ENCODE measurements around the gene SEC14L1.
"Not testable (repeated sequence)": the region's sequence is repeated elsewhere in the genome, so short reads cannot be mapped to it uniquely, and the experiment has no call there.

Gene SEC14L1

DNA sequence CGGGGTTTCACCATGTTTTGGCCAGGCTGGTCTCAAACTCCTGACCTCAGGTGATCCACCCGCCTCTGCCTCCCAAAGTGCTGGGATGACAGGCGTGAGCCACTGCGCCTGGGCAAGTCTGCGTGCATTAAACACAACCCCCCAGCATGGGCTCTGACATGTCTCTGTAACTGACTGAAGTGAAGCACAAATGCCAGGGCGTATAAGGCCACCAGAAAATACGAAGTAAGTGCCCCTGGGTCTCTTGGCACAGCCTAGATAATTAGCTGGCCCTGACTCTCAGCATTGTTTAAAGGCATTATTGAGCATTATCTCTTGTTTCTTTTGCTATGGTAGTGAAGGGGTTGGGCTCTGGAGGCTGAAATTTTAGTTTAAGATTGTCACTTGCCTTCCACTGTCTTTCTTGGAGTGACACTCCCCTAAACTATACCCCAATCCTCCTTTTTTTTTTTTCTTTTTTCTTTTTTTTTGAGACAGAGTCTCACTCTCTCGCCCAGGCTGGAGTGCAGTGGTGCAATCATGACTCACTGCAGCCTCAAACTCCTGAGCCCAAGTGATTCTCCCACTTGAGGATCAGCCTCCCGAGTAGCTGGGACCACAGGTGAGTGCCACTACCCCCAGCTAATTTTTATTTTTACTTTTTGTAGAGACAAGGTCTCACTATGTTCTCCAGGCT is 8.2 kb upstream of the SEC14L1 start:
- Histone ChIP-seq H3K4me1 (ENCODE audit: control insufficient read depth, insufficient read depth, low read length) (no peaks in the 10 kb centered on the region), H3K9me3 (ENCODE audit: control insufficient read depth, insufficient read depth, low read depth, low read length) (no peaks in the 10 kb centered on the region), H3K36me3 (ENCODE audit: control insufficient read depth in 2 of 2, insufficient read depth in 1 of 2, low read length in 2 of 2) (no peaks in the 10 kb centered on the region), H3K27ac (ENCODE audit: extremely low read depth, low read depth, low read length) (no peak overlapping the region), H3K4me3 (ENCODE audit: low read depth, low read length) (no peak overlapping the region)
- TF ChIP-seq SCRT2 (tag by site-specific recombination; IDR thresholded peaks at IDR 0.05) (peak; percentile 72; the same call in 1 of the 2 replicates), WT1 (tag by site-specific recombination; IDR thresholded peaks at IDR 0.05) (no peak), ZNF211 (tag by site-specific recombination; IDR thresholded peaks at IDR 0.05; ENCODE audit: low read depth) (no peak), ZNF654 (tag by site-specific recombination; IDR thresholded peaks at IDR 0.05; ENCODE audit: low read depth) (no peak)
- CTCF ChIA-PET: interaction anchor here (0.6 kb wide), 2 partner anchors 25 to 37 kb away, joined by 3 read pairs; no protein-coding TSS in a partner anchor
- POLR2A ChIA-PET: no interaction called here

GRCh38 chr17:77133087-77133638 is 7.6 kb upstream of the SEC14L1 start:
- peak; percentile 62; the same call in 1 of the 2 replicates for TF ChIP-seq SCRT1 (tag by site-specific recombination; IDR thresholded peaks at IDR 0.05; ENCODE audit: borderline replicate concordance)
- no peak for TF ChIP-seq ZNF843 (tag by site-specific recombination; IDR thresholded peaks at IDR 0.05)
- TF ChIP-seq SCRT2 (tag by site-specific recombination; IDR thresholded peaks at IDR 0.05): peak; percentile 58; the same call in 1 of the 2 replicates
- Histone ChIP-seq H3K9me3 (ENCODE audit: control insufficient read depth, insufficient read depth, low read depth, low read length) (no peaks in the 10 kb centered on the region), H3K4me3 (ENCODE audit: low read depth, low read length) (no peak overlapping the region), H3K36me3 (ENCODE audit: control insufficient read depth in 2 of 2, insufficient read depth in 1 of 2, low read length in 2 of 2) (no peaks in the 10 kb centered on the region), H3K4me1 (ENCODE audit: control insufficient read depth, insufficient read depth, low read length) (no peaks in the 10 kb centered on the region), H3K27ac (ENCODE audit: extremely low read depth, low read depth, low read length) (no peak overlapping the region)
- CTCF ChIA-PET: interaction anchor here (0.6 kb wide), 1 partner anchor 23 kb away, joined by 3 read pairs; no protein-coding TSS in a partner anchor
- POLR2A ChIA-PET: no interaction called here

DNA sequence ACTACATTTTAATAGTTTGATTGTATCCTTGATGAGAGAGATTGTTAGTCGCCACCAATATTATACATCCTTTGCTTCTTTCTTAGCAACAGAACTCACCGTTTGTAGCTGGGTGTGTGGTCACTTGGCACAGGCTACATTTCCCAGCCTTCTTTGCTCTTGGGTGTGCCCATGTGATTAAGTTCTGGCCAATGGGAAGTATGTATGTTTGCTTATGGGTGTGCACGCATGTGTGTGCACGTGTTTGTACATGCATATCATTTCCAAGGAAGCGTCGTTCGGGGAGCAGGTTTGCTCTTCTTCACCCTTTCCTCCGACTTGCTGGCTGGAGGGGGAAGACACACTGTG is 4.4 kb upstream of the SEC14L1 start:
- no peak for TF ChIP-seq BCL11B (tag by site-specific recombination; IDR thresholded peaks at IDR 0.05; ENCODE audit: low read depth)
- peaks cover 3% of the 10 kb centered on the region; the same call in 1 of the 2 replicates for H3K4me1 ChIP-seq (ENCODE audit: control insufficient read depth, insufficient read depth, low read length)
- ChIA-PET CTCF (interaction anchor here (0.7 to 0.9 kb wide), 2 partner anchors 48 to 51 kb away, joined by 3 to 4 read pairs; no protein-coding TSS in a partner anchor), POLR2A (interaction anchor here (0.6 kb wide), 1 partner anchor 135 kb away, joined by 3 read pairs; no protein-coding TSS in a partner anchor)
- no peaks in the 10 kb centered on the region for H3K9me3 ChIP-seq (ENCODE audit: control insufficient read depth, insufficient read depth, low read depth, low read length)
- H3K4me3 ChIP-seq (ENCODE audit: low read depth, low read length): no peak overlapping the region
- no peaks in the 10 kb centered on the region for H3K36me3 ChIP-seq (ENCODE audit: control insufficient read depth in 2 of 2, insufficient read depth in 1 of 2, low read length in 2 of 2)
- no peak overlapping the region for H3K27ac ChIP-seq (ENCODE audit: extremely low read depth, low read depth, low read length)

- POLR2A ChIA-PET: no interaction called here
- Histone ChIP-seq H3K4me1 (ENCODE audit: control insufficient read depth, insufficient read depth, low read length) (peaks cover 3% of the 10 kb centered on the region), H3K36me3 (ENCODE audit: control insufficient read depth in 2 of 2, insufficient read depth in 1 of 2, low read length in 2 of 2) (no peaks in the 10 kb centered on the region), H3K27ac (ENCODE audit: extremely low read depth, low read depth, low read length) (no peak overlapping the region), H3K4me3 (ENCODE audit: low read depth, low read length) (no peak overlapping the region), H3K9me3 (ENCODE audit: control insufficient read depth, insufficient read depth, low read depth, low read length) (no peaks in the 10 kb centered on the region)
- CTCF ChIA-PET: interaction anchor here (0.9 kb wide), 1 partner anchor 48 kb away, joined by 3 read pairs; no protein-coding TSS in a partner anchor
- TF ChIP-seq, protein P1, sequence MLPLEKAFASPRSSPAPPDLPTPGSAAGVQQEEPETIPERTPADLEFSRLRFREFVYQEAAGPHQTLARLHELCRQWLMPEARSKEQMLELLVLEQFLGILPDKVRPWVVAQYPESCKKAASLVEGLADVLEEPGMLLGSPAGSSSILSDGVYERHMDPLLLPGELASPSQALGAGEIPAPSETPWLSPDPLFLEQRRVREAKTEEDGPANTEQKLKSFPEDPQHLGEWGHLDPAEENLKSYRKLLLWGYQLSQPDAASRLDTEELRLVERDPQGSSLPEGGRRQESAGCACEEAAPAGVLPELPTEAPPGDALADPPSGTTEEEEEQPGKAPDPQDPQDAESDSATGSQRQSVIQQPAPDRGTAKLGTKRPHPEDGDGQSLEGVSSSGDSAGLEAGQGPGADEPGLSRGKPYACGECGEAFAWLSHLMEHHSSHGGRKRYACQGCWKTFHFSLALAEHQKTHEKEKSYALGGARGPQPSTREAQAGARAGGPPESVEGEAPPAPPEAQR (tag by site-specific recombination; IDR thresholded peaks at IDR 0.05): no peak
- TF ChIP-seq ZNF776 (tag by site-specific recombination; IDR thresholded peaks at IDR 0.05; ENCODE audit: borderline replicate concordance): peak; percentile 86; the same call in 1 of the 2 replicates
Observed at GRCh38 chr17:77137111-77137510, 3.7 kb upstream of the SEC14L1 start.

DNA sequence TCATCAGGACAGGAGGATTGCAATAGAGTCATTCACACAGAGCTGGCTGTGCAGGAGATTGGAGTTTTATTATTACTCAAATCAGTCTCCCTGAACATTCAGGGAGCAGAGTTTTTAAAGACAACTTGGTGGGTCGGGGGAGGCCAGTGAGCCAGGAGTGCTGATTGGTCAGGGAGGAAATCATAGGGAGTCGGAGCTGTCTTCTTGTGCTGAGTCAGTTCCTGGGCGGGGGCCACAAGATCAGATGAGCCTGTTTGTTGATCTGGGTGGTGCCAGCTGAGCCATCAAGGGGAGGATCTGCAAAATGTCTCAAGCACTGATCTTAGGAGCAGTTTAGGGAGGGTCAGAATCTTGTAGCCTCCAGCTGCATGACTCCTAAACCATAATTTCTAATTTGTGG is 2.9 kb upstream of the SEC14L1 start:
- CTCF ChIA-PET: interaction anchor here (0.6 to 0.7 kb wide), 2 partner anchors 55 to 194 kb away, joined by 3 to 4 read pairs; no protein-coding TSS in a partner anchor
- H3K9me3 ChIP-seq (ENCODE audit: control insufficient read depth, insufficient read depth, low read depth, low read length); POLR2A ChIA-PET; H3K4me3 ChIP-seq (ENCODE audit: low read depth, low read length); H3K4me1 ChIP-seq (ENCODE audit: control insufficient read depth, insufficient read depth, low read length); H3K27ac ChIP-seq (ENCODE audit: extremely low read depth, low read depth, low read length); H3K36me3 ChIP-seq (ENCODE audit: control insufficient read depth in 2 of 2, insufficient read depth in 1 of 2, low read length in 2 of 2): not testable (repeated sequence)
- TF ChIP-seq KLF17 (tag by site-specific recombination; IDR thresholded peaks at IDR 0.05): 0 out of 2 replicates have a peak, but pooled peaks have one; percentile 48
- TF ChIP-seq KLF1 (tag by site-specific recombination; IDR thresholded peaks at IDR 0.05): 0 out of 2 replicates have a peak, but pooled peaks have one; percentile 51
